Measurements from ENCODE around the gene INS.

DNA sequence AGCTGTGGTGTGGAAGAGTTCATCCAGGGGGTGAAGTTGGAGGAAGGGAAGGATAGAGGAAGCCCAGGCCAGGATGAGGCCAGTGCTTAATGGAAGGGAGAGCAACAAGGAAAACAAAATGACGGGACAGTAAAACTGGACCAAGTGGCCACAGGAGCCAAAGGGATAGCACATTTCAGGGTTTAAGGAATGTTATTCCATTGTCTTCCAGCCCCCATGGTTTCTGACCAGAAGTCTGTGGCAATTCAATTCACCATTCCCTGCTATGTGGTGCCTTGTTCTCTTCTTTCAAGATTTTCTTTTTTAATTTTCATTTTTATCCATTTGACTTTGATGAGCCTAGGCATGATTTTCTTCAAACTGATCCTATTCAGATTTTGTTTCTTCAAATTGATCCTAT, 44.3 kb downstream of the INS start:
- TF ChIP-seq, protein P1, sequence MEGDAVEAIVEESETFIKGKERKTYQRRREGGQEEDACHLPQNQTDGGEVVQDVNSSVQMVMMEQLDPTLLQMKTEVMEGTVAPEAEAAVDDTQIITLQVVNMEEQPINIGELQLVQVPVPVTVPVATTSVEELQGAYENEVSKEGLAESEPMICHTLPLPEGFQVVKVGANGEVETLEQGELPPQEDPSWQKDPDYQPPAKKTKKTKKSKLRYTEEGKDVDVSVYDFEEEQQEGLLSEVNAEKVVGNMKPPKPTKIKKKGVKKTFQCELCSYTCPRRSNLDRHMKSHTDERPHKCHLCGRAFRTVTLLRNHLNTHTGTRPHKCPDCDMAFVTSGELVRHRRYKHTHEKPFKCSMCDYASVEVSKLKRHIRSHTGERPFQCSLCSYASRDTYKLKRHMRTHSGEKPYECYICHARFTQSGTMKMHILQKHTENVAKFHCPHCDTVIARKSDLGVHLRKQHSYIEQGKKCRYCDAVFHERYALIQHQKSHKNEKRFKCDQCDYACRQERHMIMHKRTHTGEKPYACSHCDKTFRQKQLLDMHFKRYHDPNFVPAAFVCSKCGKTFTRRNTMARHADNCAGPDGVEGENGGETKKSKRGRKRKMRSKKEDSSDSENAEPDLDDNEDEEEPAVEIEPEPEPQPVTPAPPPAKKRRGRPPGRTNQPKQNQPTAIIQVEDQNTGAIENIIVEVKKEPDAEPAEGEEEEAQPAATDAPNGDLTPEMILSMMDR (IDR thresholded peaks at IDR 0.05): no peak
- TF ChIP-seq POLR2A (IDR thresholded peaks at IDR 0.05): no peak

Measured in esophagus squamous epithelium (tissue), 4 donors.